Keratinocyte (primary cell): ENCODE data around the gene ASTN2. TPM values are rescaled to one million over a fixed set of nuclear protein-coding genes. Genes with fewer than 3 reads are reported as not detected.

Experiments
- DNase-seq: peaks from one replicate; pipeline ENCODE4 v3.0.0-alpha.2; 2011; ENCODE audit warnings: low read depth, missing footprints, low spot score
- FAIRE-seq: peaks from 2 replicates; lab custom pipeline; 2011; peaks lifted over from hg19 to GRCh38; lab: Jason Lieb, UNC
- H2AFZ ChIP-seq: 2 replicates; pipeline ENCODE4 v1.6.0; 2012; ENCODE audit warnings: low read length, control low read depth, inconsistent platforms; ENCODE audit not compliant: control insufficient read depth
- H3K27ac ChIP-seq: 2 replicates; pipeline ENCODE4 v1.5.1; 2011; ENCODE audit warnings: low read length; ENCODE audit not compliant: control insufficient read depth, insufficient read depth
- H3K27me3 ChIP-seq: 3 replicates; pipeline ENCODE4 v1.6.0; 2011; ENCODE audit warnings: low read length; ENCODE audit not compliant: control insufficient read depth, insufficient read depth; ENCODE audit errors: extremely low read depth
- H3K36me3 ChIP-seq, 2 experiments: 2 replicates in 1 of 2; 3 replicates in 1 of 2; pipeline ENCODE4 v1.5.1; 2011; ENCODE audit warnings: low read length in 2 of 2, mild to moderate bottlenecking in 1 of 2; ENCODE audit not compliant: control insufficient read depth in 2 of 2, insufficient read depth in 2 of 2; ENCODE audit errors: extremely low read depth in 1 of 2
- H3K4me1 ChIP-seq: 3 replicates; pipeline ENCODE4 v1.5.1; 2011; ENCODE audit warnings: low read length; ENCODE audit not compliant: control insufficient read depth, insufficient read depth; ENCODE audit errors: extremely low read depth
- H3K4me2 ChIP-seq: 3 replicates; pipeline ENCODE4 v1.6.0; 2011; ENCODE audit warnings: low read depth, low read length; ENCODE audit not compliant: control insufficient read depth, insufficient read depth; ENCODE audit errors: extremely low read depth
- H3K4me3 ChIP-seq, 3 experiments: fragments of 200-600 bp in 1 of 3; sonication (generic) in 1 of 3; 2 replicates in 2 of 3; 3 replicates in 1 of 3; pipeline ENCODE4 v1.5.1; 2011 to 2016; ENCODE audit warnings: low read length in 3 of 3, mild to moderate bottlenecking in 3 of 3, control low read depth in 2 of 3, inconsistent platforms in 1 of 3, low read depth in 1 of 3, mixed read lengths in 1 of 3, mixed run types in 1 of 3, moderate library complexity in 1 of 3; ENCODE audit not compliant: control insufficient read depth in 2 of 3, insufficient read depth in 2 of 3; ENCODE audit errors: extremely low read depth in 1 of 3
- H3K79me2 ChIP-seq: 2 replicates; pipeline ENCODE4 v1.6.0; 2012; ENCODE audit warnings: low read length; ENCODE audit not compliant: control insufficient read depth, insufficient read depth
- H3K9ac ChIP-seq: 3 replicates; pipeline ENCODE4 v1.6.0; 2011; ENCODE audit warnings: low read length; ENCODE audit not compliant: control insufficient read depth, insufficient read depth; ENCODE audit errors: extremely low read depth
- H3K9me1 ChIP-seq: 3 replicates; pipeline ENCODE4 v1.6.0; 2011; ENCODE audit warnings: low read length; ENCODE audit not compliant: control insufficient read depth, insufficient read depth; ENCODE audit errors: extremely low read depth
- H3K9me3 ChIP-seq: 2 replicates; pipeline ENCODE4 v1.5.1; 2012; ENCODE audit warnings: low read depth, low read length; ENCODE audit not compliant: control insufficient read depth
- H4K20me1 ChIP-seq: 3 replicates; pipeline ENCODE4 v1.6.0; 2011; ENCODE audit warnings: low read length; ENCODE audit not compliant: control insufficient read depth, insufficient read depth; ENCODE audit errors: extremely low read depth
- CTCF ChIP-seq, 3 experiments: IDR thresholded peaks in 1 of 3; conservative IDR thresholded peaks in 1 of 3; optimal IDR thresholded peaks in 1 of 3; 2 replicates in 2 of 3; 3 replicates in 1 of 3; pipeline versions ENCODE3 to v1.5.1; 2011; ENCODE audit warnings: low read length in 3 of 3, mild to moderate bottlenecking in 3 of 3, moderate library complexity in 2 of 3, control low read depth in 1 of 3, inconsistent platforms in 1 of 3; ENCODE audit not compliant: insufficient read depth in 2 of 3; ENCODE audit errors: extremely low read depth in 1 of 3
- EZH2 ChIP-seq: IDR thresholded peaks from one replicate; pipeline ENCODE4 v1.6.1; 2012; ENCODE audit warnings: inconsistent platforms, mild to moderate bottlenecking, low read length, moderate library complexity
- dilution Hi-C: fragments of 300-500 bp; cut with MboI; formaldehyde crosslinking; loops from one replicate; pipeline ENCODE4 v1.7.0; 2020; ENCODE audit warnings: low sequenced_read_pairs; ENCODE audit not compliant: extremely low pct_ligation_motif_present
- polyA plus RNA-seq, 5 experiments: library from polyadenylated mRNA; depleted of rRNA in 3 of 5; stranded (reverse) in 3 of 5; stranded (forward) in 1 of 5; unstranded in 1 of 5; fragments of >200 nt; gene quantifications; 1 replicate in 1 of 5; 2 replicates in 3 of 5; 3 replicates in 1 of 5; pipeline versions ENCODE4 v1.2.1 to v1.2.3, GENCODE V29; 2011 to 2012; ENCODE audit warnings: missing spikeins in 2 of 5, low read depth in 1 of 5, low replicate concordance in 1 of 5

Gene ASTN2
- polyA plus RNA-seq, 1 donor (not counting 4 experiments of a cell fraction or from before 2014, with no cell fraction given): 0.31 TPM

GRCh38 chr9:116857321-116857720 lies 557.5 kb downstream of the ASTN2 start:
- Histone ChIP-seq H3K79me2 (no peaks in the 10 kb centered on the region), H3K9ac (no peak overlapping the region), H4K20me1 (no peaks in the 10 kb centered on the region), H3K4me1 (peaks cover 24% of the 10 kb centered on the region), H3K9me1 (no peaks in the 10 kb centered on the region), H3K27me3 (no peaks in the 10 kb centered on the region), H3K4me2 (peak overlapping the region; percentile 38), H3K4me3 (no peak overlapping the region), H3K27ac (peak overlapping the region; percentile 92), H2AFZ (no peak overlapping the region), H3K9me3 (no peaks in the 10 kb centered on the region), H3K36me3 (no peaks in the 10 kb centered on the region)
- no peak for TF ChIP-seq EZH2
- no peak for TF ChIP-seq CTCF (optimal IDR thresholded peaks at IDR 0.05 in 1 of 3, IDR thresholded peaks at IDR 0.05 in 1 of 3, conservative IDR thresholded peaks at IDR 0.05 in 1 of 3; ENCODE audit: extremely low read depth in 1 of 3, insufficient read depth in 2 of 3, low read length in 3 of 3)
- FAIRE-seq (no peak), DNase-seq (no peak)
- dilution Hi-C loops: no loop called here

- Histone ChIP-seq H3K9me3 (no peaks in the 10 kb centered on the region), H3K27me3 (no peaks in the 10 kb centered on the region), H4K20me1 (no peaks in the 10 kb centered on the region), H2AFZ (peak overlapping the region; percentile 23), H3K9ac (peak overlapping the region; percentile 55), H3K27ac (peak overlapping the region; percentile 92), H3K79me2 (no peaks in the 10 kb centered on the region), H3K4me3 (peak overlapping the region in 2 of 3 experiments; percentile 18 to 44), H3K9me1 (no peaks in the 10 kb centered on the region), H3K4me1 (peaks cover 24% of the 10 kb centered on the region), H3K4me2 (peak overlapping the region; percentile 82), H3K36me3 (no peaks in the 10 kb centered on the region)
- DNase-seq (peak; percentile 70), FAIRE-seq (peak; percentile 98)
- dilution Hi-C loops: no loop called here
- no peak for TF ChIP-seq CTCF (optimal IDR thresholded peaks at IDR 0.05 in 1 of 3, IDR thresholded peaks at IDR 0.05 in 1 of 3, conservative IDR thresholded peaks at IDR 0.05 in 1 of 3; ENCODE audit: extremely low read depth in 1 of 3, insufficient read depth in 2 of 3, low read length in 3 of 3)
- TF ChIP-seq EZH2: no peak
Measured at GRCh38 chr9:116855881-116856662, 558.8 kb downstream of the ASTN2 start.
